IPS DF 4.7 (cell line): ENCODE data around the gene DLGAP1.

Experiments used
- DNase-seq: peaks from one replicate; pipeline ENCODE4 v3.0.0-alpha.2; 2013; ENCODE audit warnings: low spot score; ENCODE audit errors: extremely low read depth

Gene DLGAP1

GRCh38 chr18:3645384-3646156 lies 809.5 kb downstream of the DLGAP1 start:
- DNase-seq, result no peak

- no peak for DNase-seq
These were observed 820.7 kb downstream of the DLGAP1 start for GRCh38 chr18:3634250-3634939.

GRCh38 chr18:3631887-3632286 lies 823.2 kb downstream of the DLGAP1 start:
- no peak for DNase-seq

GRCh38 chr18:3626929-3627458 lies 828.1 kb downstream of the DLGAP1 start:
- no peak for DNase-seq

- DNase-seq, result no peak
These were observed 829.4 kb downstream of the DLGAP1 start for GRCh38 chr18:3625742-3626091.

DNA sequence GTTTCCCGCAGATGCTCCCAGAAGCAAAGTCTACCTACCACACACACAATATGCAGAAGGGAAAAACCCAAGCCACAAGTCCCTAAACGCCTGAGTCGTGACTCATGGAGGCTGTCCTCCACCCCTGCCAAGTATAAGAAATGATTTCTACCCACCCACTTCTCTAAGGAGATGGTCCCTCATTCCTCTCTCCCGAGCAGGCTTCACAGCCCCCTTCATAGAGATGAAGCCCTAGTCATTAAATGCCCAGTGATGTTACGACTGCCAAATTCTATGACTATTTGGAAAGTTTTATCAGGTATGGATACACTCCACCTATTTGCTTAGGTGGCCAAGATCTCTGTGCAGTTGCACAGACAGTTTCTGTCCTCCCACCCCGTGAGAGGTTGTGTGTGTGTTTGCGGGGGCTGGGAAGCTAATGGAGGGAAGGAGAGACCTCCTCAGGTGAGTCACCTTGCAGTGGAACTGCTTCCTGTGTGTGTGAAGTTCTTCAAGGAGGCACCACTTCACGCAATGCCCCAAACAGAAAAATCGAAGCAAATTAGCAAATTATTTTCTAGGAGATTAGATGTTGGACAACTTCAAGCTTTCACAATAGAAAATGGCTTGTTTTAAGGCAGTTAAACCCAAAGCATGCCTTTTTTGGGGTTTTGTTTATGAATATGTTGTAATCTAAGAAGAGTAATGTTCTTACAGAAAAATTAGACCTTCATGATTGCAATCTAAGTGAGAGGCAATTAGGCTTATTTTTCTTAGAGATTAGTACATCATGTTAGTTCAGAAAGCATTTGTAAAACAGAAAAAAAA lies 830.0 kb downstream of the DLGAP1 start:
- no peak for DNase-seq

DNA sequence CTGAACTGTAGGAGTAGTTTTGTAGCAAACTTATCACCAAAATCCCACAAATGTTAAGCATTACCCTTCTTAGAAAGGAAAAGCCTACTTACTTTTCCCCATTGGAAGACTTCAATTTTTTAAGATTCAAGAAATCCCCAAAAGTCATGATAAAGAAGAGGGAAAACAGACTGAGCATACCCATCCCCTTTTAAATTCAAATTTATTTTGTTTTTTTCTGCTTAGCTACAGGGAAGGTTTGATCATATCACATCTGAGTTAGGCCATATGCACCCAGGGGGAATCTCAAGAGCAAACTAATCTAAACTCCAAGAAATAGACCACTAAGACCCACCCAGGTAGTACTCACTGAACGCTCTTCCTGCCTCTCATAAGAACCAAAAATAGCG lies 830.6 kb downstream of the DLGAP1 start:
- DNase-seq, result no peak

DNA sequence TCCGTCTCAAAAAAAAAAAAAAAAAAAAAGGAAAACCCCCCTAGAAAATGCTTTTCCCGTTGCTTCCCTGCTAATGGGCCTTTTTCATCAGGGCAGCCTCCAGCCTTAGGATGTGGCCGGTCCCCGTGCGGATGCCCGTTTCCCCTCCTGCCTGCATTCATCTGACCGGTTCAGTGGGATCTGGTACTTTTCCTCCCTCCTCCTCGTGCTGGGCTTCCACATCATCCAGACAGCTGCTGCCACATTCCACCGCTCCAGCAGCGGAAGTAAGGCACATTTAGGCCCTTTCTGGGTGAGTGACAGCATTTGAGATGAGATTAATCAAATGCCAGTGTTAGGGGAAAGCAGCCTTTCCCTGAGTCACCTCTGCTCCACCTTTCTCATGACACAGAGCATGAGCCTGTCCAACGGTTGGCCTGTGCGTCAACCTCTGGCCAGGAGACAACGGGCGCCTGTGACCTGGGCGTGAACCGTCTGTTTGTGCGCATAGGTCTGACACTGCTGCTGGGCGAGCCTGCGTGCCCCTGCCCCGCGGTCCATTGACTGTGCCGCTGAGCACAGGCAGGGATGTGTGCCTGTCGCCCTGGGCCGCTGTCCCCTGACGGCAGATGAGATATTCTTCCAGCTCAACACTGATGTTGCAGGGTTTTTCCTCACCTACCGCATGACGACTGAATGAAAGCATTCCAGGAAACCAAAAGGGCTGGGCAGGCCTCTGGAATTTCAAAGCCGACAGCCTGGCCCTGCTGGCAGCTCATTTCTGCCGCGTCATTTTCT lies 831.1 kb downstream of the DLGAP1 start:
- DNase-seq, result no peak

DNA sequence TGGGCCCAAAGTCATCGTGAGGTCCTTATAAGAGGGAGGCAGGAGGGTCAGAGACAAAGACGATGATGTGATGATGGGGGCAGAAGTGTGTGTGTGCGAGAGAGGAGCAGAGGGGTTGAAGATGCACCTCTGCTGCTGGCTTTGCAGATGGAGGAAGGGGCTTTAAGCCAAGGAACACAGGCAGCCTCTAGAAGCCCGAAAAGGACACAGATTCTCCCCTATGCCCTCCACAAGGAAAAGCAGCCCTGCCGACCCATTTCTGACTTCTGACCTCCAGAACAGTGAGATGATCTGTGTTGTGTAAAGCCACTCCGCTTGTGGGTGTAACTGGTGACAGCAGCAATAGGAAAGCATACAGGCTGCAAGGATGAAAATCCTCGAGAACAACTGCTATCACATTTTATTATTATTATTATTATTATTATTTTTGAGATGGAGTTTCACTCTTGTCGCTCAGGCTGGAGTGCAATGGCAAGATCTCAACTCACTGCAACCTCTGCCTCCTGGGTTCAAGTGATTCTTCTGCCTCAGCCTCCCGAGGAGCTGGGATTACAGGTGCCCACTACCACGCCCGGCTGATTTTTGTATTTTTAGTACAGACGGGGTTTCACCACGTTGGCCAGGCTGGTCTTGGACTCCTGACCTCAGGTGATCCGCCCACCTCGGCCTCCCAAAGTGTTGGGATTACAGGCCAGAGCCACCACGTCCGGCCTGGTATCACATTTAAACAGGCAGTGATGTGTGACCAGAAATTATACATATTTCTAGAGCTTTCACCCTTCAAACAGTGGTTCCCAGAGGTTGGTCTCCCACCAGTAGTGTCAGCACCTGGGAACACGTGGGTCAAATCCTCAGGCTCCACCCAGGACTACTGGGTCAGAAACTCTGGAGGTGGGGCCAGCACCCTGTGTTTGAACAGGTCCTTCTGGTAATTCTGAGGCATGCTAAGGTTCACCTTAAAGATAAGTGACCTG lies 834.7 kb downstream of the DLGAP1 start:
- no peak for DNase-seq

DNA sequence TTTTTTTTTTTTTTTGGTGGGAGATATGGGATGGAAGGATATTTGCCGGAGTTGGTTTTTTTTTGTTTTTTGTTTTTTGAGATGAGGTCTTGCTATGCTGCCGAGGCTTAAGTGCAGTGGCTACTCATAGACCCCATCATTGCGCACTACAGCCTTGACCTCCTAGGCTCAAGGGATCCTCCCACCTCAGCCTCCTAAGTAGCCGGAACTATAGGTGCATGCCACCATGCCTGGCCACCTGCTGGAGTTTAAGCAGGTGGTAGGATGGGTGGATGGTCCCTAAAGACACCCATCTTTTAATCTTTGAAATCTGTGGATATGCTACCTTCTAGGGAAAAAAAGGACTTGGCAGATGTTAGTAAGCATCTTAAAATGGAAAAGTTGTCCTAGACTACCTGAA lies 835.4 kb downstream of the DLGAP1 start:
- DNase-seq, result no peak

DNA sequence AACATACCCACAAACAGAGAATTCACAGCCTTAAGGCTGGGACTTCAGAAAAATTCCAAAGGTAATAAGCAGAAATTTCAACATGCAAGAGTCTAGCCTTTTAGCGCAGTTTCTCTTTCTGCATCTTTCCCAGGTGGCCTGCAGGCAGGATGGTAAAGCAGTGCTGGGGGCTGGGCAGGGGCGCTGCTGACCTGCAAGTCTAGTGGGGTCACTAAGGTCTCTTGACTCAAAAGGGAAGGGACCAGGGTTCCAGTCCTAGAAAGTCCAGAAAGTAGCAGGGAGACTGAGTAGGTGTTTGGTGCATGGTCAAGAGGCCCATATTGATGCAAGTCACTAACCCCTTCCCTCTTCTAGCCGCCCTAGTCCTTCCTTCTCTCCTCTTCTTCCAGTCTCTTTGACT lies 835.9 kb downstream of the DLGAP1 start:
- no peak for DNase-seq

DNA sequence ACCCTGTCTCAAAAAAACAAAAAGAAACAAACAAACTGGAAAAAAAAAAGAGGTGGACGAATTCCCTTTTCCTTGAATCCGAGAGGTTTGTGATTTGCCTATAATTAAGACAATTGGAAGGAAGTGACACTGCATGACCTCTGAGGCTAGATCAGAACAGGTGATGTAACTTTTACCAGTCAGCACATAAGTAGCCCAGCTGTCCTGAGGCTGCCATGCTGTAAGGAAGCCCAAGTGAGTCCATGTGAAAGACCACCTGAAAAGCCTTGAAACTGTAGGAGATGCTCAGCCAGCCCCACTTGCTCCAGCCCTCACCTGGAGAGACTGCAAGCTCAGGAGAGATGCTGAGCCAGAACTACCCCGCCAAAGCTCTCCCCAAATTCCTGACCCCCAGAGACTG lies 838.4 kb downstream of the DLGAP1 start:
- DNase-seq, result no peak

- no peak for DNase-seq
These were observed 839.0 kb downstream of the DLGAP1 start for GRCh38 chr18:3616142-3616541.

DNA sequence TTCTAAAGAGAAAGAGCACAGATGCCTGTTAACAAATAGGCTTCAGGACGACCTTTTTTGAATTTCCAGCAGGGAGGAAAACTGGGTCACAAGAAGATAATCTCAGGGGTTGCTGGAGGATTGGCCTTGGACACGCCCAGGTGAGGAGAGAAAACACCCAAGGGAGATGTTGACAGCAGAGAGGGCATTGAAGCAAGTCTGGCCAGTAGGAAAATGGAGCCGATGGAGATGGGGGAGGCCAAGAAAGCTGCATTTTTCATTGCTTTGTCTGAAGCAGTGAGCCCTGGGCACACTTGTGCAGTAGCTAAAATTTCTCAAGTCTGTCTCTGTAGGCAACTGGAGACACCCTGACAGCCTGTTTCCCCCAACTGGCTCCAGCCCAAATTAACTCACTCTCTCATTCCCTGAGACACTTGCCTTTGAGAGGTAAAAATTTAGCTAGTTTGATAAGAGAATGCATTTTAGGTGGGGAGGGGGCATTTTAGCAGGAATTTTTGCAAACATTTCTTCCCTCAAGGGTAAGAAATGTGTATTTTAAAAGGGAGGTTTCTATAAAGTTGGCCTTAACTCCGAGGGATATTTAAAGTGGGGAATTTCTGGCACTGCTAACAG lies 839.6 kb downstream of the DLGAP1 start:
- DNase-seq, result no peak

- no peak for DNase-seq
These were observed 842.8 kb downstream of the DLGAP1 start for GRCh38 chr18:3612315-3612714.

- DNase-seq, result no peak
These were observed 843.6 kb downstream of the DLGAP1 start for GRCh38 chr18:3611313-3612090.

GRCh38 chr18:3610813-3611212 lies 844.3 kb downstream of the DLGAP1 start:
- DNase-seq, result no peak

DNA sequence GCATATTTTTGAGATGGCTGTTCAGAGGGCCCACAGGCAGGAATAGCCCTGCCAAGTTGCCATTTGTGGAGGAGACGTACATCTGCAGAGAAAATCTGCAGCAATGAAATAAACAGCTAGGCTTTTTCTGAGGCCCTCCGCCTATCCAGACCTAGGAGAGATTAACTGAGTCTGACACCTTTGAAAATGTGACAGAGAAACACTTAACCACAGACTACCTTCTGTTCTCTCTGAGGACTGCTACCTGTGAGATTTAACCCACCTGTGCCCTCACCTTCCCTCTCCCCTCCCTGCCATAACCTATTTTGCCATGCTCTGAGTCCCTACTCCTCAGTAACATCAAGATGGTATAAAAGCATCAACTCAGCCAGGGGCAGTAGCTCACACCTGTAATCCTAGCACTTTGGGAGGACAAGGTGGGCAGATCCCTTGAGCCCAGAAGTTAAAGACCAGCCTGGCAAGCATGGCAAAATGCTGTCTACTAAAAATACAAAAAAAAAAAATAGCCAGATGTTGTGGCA lies 844.9 kb downstream of the DLGAP1 start:
- no peak for DNase-seq

DNA sequence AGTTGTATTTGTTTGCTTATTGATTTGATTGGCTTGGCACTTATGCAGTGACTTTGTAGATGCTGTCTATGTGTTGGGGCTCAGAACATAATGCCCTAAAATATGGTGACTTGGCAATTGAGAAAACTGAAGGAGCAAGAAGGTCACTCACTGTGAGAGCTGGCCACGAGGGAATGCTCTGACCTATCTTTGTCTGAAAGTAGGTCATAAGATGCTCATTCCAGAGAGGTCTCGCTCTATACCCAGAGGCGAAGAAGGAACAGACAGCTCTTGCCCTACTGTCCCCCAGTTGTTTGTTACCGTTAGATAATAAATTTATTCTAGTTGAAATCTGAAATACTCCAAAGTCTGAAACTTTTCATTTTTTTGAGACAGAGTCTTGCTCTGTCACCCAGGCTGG lies 846.6 kb downstream of the DLGAP1 start:
- no peak for DNase-seq
